ENCODE data around the gene VIPR2.

VIPR2 gene

GRCh38 chr7:159035571-159036073, 109.0 kb downstream of the VIPR2 start:
- no peaks in the 10 kb centered on the region for H3K27me3 ChIP-seq (ENCODE audit: insufficient read depth, low read depth, severe bottlenecking)
- no peaks in the 10 kb centered on the region for H3K36me3 ChIP-seq
- no peak overlapping the region for H3K4me3 ChIP-seq (ENCODE audit: low read depth, low read length)
- no peaks in the 10 kb centered on the region for H3K9me3 ChIP-seq (ENCODE audit: severe bottlenecking)
- no peak for DNase-seq
- no peak overlapping the region for H3K27ac ChIP-seq
- TF ChIP-seq CTCF (IDR thresholded peaks at IDR 0.05; ENCODE audit: low read depth, low read length), result no peak

GRCh38 chr7:159034988-159035387, 109.7 kb downstream of the VIPR2 start:
- Histone ChIP-seq H3K4me3 (ENCODE audit: low read depth, low read length) (no peak overlapping the region), H3K27me3 (ENCODE audit: insufficient read depth, low read depth, severe bottlenecking) (no peaks in the 10 kb centered on the region), H3K9me3 (ENCODE audit: severe bottlenecking) (no peaks in the 10 kb centered on the region), H3K27ac (no peak overlapping the region), H3K36me3 (no peaks in the 10 kb centered on the region)
- no peak for TF ChIP-seq CTCF (IDR thresholded peaks at IDR 0.05; ENCODE audit: low read depth, low read length)
- DNase-seq, result no peak

- H3K27ac ChIP-seq, result no peak overlapping the region
- no peak for DNase-seq
- H3K36me3 ChIP-seq, result no peaks in the 10 kb centered on the region
- no peaks in the 10 kb centered on the region for H3K9me3 ChIP-seq (ENCODE audit: severe bottlenecking)
- H3K27me3 ChIP-seq (ENCODE audit: insufficient read depth, low read depth, severe bottlenecking), result no peaks in the 10 kb centered on the region
- TF ChIP-seq CTCF (IDR thresholded peaks at IDR 0.05; ENCODE audit: low read depth, low read length), result no peak
- H3K4me3 ChIP-seq (ENCODE audit: low read depth, low read length), result no peak overlapping the region
Observed at GRCh38 chr7:159034394-159034793, 110.3 kb downstream of the VIPR2 start.

GRCh38 chr7:159033956-159034355, 110.7 kb downstream of the VIPR2 start:
- no peak overlapping the region for H3K27ac ChIP-seq
- no peak for TF ChIP-seq CTCF (IDR thresholded peaks at IDR 0.05; ENCODE audit: low read depth, low read length)
- no peak overlapping the region for H3K4me3 ChIP-seq (ENCODE audit: low read depth, low read length)
- H3K36me3 ChIP-seq, result no peaks in the 10 kb centered on the region
- no peaks in the 10 kb centered on the region for H3K27me3 ChIP-seq (ENCODE audit: insufficient read depth, low read depth, severe bottlenecking)
- no peak for DNase-seq
- no peaks in the 10 kb centered on the region for H3K9me3 ChIP-seq (ENCODE audit: severe bottlenecking)

GRCh38 chr7:159033473-159033825, 111.2 kb downstream of the VIPR2 start:
- no peak overlapping the region for H3K27ac ChIP-seq

More at GRCh38 chr7:159033473-159033825, 111.2 kb downstream of the VIPR2 start:
- no peak overlapping the region for H3K4me3 ChIP-seq (ENCODE audit: low read depth, low read length)
- TF ChIP-seq CTCF (IDR thresholded peaks at IDR 0.05; ENCODE audit: low read depth, low read length), result no peak
- H3K36me3 ChIP-seq, result no peaks in the 10 kb centered on the region
- no peaks in the 10 kb centered on the region for H3K27me3 ChIP-seq (ENCODE audit: insufficient read depth, low read depth, severe bottlenecking)
- no peaks in the 10 kb centered on the region for H3K9me3 ChIP-seq (ENCODE audit: severe bottlenecking)
- DNase-seq, result no peak

Data from WERI-Rb-1 (cell line).